Memory B cell (primary cell): ENCODE data around the gene PVALEF.
"Not testable (repeated sequence)": the region's sequence is repeated elsewhere in the genome, so short reads cannot be mapped to it uniquely, and the experiment has no call there.

ENCODE experiments used
- ATAC-seq: fragments of 150-1000 bp; cut with Tn5 transposase; 2 replicates; pipeline ENCODE4 v1.10.0; 2021; ENCODE audit warnings: low read depth, mild to moderate bottlenecking, moderate library complexity
- DNase-seq, 2 donors: peaks; one replicate each; pipeline ENCODE4 v3.0.0; 2022; ENCODE audit warnings: low spot score in 2 of 2
- H3K27ac Mint-ChIP-seq: one replicate; pipeline ENCODE4 v1.8.0; 2022; ENCODE audit warnings: mild to moderate bottlenecking, moderate library complexity, mixed read lengths
- H3K27me3 Mint-ChIP-seq: one replicate; pipeline ENCODE4 v1.8.0; 2022; ENCODE audit warnings: mixed read lengths
- H3K36me3 Mint-ChIP-seq: one replicate; pipeline ENCODE4 v1.8.0; 2022; ENCODE audit warnings: mild to moderate bottlenecking, mixed read lengths
- H3K4me1 Mint-ChIP-seq: one replicate; pipeline ENCODE4 v1.8.0; 2022; ENCODE audit warnings: mixed read lengths
- H3K4me3 Mint-ChIP-seq: one replicate; pipeline ENCODE4 v1.8.0; 2022; ENCODE audit warnings: mild to moderate bottlenecking, moderate library complexity, mixed read lengths
- H3K9me3 Mint-ChIP-seq: one replicate; pipeline ENCODE4 v1.8.0; 2022; ENCODE audit warnings: mixed read lengths

Gene PVALEF

DNA sequence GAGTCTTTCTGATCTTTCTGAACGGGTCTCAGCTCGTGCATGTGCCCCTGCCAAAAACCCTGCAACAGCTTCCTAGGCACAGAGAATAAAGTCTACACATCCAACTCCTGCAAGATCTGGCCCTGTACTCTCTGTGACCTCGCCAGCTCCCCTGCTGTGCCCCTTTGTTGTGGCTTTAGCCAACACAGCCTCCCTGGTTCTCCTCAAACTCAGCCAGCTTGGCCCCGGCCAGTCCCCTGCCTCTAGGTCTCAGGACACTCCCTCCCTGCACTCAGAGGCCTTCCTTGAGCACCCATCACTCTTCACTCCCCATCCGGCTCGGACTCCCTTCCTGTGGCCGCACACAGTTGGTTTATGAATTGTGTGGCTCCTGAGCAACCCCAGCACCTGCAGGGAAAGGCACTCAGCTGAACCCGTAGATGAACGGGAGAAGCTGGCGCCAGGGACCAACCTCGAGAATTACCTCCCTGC lies 56.1 kb downstream of the PVALEF start:
- Mint-ChIP-seq H3K9me3 (no peaks in the 10 kb centered on the region), H3K4me1 (peaks cover 9% of the 10 kb centered on the region), H3K27me3 (no peaks in the 10 kb centered on the region), H3K4me3 (peak overlapping the region; percentile 29), H3K27ac (no peak overlapping the region), H3K36me3 (peaks cover 9% of the 10 kb centered on the region)
- no peak for ATAC-seq
- no peak for DNase-seq

DNA sequence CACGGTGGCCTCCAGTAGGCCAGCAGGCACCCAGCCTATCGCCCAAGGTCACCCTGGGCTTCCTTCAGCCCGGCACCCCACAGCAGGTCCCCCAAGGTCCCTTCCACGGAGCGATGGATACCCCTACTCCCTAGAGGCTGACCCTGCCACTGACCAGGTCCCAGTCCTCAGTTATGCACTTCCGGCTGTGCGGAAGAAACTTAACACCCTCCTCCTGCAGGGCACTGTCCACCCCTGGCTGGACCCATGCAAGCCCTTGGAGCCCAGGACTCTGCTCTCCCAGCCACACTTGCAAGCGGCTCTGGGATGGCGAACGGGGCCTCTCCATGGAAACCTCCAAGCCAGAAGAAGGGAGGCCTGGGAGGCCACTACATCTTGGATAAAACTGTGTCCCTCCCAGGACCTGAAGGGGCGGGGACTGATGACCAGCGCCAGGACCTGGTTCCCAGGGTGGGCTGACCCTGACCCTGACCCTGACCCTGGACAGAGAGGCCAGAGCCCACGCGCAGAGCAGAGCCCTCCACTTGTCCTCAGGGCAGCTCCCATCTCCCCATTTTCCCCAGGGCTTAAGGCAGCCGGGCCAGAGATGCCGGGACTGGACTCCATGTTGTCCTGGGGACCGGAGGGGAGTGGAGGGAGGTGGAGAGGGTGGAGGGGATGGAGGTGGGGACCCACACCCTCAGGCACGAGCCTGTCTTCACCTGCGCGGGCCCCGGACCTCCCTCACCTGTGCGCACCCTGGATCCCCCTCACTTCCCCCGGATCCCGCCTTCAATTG lies 56.7 kb downstream of the PVALEF start:
- DNase-seq (no peak), ATAC-seq (no peak)
- H3K27me3 Mint-ChIP-seq, result no peaks in the 10 kb centered on the region
- H3K27ac Mint-ChIP-seq, result no peak overlapping the region
- peak overlapping the region; percentile 69 for H3K4me3 Mint-ChIP-seq
- H3K36me3 Mint-ChIP-seq, result peaks cover 5% of the 10 kb centered on the region
- no peaks in the 10 kb centered on the region for H3K9me3 Mint-ChIP-seq
- H3K4me1 Mint-ChIP-seq, result peaks cover 9% of the 10 kb centered on the region

DNA sequence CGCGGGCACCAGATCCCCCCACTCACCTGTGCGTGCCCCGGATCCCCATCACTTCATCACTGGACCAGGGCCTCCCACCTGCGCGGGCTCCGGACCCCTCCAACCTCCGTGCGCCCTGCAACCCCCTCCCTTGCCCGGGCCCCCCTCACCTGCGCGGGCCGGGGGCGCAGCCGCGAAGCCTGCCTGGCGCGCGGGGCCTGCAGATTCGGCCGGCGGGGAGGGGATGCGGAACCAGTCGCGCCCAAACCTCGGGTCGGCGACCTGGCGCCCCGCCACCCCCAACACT lies 57.3 kb downstream of the PVALEF start:
- Mint-ChIP-seq H3K36me3 (peaks cover 3% of the 10 kb centered on the region), H3K27ac (no peak overlapping the region), H3K4me3 (peak overlapping the region; percentile 69), H3K9me3 (peaks cover 1% of the 10 kb centered on the region), H3K4me1 (peaks cover 11% of the 10 kb centered on the region), H3K27me3 (no peaks in the 10 kb centered on the region)
- ATAC-seq, result no peak
- no peak for DNase-seq

DNA sequence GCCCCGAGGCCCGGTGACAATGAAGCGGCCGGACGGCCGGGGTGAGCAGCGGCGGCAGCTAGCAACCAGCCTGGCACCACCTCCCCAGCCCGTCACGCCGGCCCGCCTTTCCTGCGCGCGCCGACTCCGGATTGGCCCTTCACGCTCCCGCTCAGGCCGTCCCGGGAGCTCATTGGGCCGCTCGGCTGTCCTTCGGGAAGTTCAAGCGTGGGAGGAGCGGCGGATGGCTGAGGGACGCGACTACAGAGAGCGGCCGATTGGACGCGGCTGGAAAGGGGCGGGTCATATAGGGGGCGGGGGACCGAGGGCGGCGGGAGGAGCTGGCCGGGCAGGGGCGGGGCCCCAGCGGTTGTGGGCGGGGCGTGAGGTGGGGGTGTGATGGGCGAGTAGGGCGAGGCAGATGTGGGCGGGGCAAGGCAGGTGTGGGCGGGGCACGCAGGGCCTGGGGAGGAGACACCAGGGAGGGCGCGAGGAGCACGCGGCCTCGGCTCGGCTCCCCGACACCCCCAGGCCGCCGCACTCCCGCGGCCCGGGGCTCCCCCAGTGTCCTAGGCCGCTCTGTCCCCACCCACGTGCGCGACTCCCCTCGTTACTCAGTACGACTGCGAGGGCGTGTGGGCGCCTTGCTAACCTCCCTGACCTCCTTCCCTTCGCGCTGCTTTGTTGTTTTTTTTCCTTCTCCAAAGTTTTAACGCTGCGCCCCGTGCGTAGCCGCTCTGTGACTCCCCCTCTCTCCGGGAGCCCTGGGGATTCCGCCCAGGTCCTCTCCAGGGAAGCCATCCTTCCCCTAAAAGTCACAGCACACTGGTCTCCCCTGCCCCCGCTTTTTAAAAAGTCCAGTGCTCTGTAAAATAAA lies 57.8 kb downstream of the PVALEF start, which contains the start of gene CEP131:
CEP131 (minus strand) TSS at position 60 of the 856 bp plus-strand sequence. CDS start 2,909 bp downstream, outside the sequence.
- H3K9me3 Mint-ChIP-seq, result peaks cover 3% of the 10 kb centered on the region
- H3K36me3 Mint-ChIP-seq, result peaks cover 3% of the 10 kb centered on the region
- ATAC-seq (peak; percentile 90), DNase-seq (peak; percentile 100)
- H3K4me1 Mint-ChIP-seq, result peaks cover 16% of the 10 kb centered on the region
- H3K4me3 Mint-ChIP-seq, result peak within 1 kb of the TSS; percentile 81
- no peaks in the 10 kb centered on the region for H3K27me3 Mint-ChIP-seq
- peak within 1 kb of the TSS; percentile 79 for H3K27ac Mint-ChIP-seq

DNA sequence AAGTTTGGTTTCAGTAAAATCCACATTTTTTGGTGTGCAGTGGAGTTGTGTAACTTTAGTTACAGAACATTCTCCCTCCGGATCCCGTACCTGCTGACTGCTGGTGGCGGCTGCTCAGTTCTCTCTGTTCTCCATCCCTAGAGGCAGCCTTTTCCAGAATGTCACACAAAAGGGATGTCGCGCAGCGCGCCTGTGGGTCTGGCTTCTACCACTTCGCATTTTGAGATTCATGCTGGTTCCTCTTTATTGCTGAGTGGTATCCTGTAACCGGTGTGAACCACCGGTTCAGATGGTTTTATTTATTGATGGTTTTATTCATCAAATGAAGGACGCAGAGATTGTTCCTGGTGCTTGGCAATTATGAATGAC lies 58.4 kb downstream of the PVALEF start:
- DNase-seq (peak in 1 of 2 donors; percentile 36), ATAC-seq (peak; percentile 14)
- Mint-ChIP-seq H3K36me3 (peaks cover 3% of the 10 kb centered on the region), H3K4me3 (peak overlapping the region; percentile 81), H3K4me1 (peaks cover 21% of the 10 kb centered on the region), H3K9me3 (peaks cover 3% of the 10 kb centered on the region), H3K27me3 (no peaks in the 10 kb centered on the region), H3K27ac (peak overlapping the region; percentile 79)

DNA sequence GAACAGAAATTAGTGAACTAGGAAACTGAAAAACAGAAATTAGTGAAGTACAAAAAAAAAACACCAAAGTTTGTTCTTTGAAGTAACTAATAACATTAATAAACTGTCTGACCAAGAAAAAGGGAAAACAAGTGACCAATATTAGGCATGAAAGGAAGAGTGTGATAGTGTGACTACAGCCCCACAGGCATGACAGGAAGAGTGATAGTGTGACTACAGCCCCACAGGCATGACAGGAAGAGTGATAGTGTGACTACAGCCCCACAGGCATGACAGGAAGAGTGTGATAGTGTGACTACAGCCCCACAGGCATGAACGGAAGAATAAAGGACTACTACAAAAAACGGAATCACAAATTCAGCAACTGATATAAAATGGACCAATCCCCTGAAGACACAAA lies 62.3 kb downstream of the PVALEF start:
- peaks cover 13% of the 10 kb centered on the region for H3K36me3 Mint-ChIP-seq
- H3K4me1 Mint-ChIP-seq, result peaks cover 27% of the 10 kb centered on the region
- H3K9me3 Mint-ChIP-seq, ATAC-seq, H3K27me3 Mint-ChIP-seq, DNase-seq: not testable (repeated sequence)
- peak overlapping the region; percentile 76 for H3K27ac Mint-ChIP-seq
- peak overlapping the region; percentile 67 for H3K4me3 Mint-ChIP-seq

DNA sequence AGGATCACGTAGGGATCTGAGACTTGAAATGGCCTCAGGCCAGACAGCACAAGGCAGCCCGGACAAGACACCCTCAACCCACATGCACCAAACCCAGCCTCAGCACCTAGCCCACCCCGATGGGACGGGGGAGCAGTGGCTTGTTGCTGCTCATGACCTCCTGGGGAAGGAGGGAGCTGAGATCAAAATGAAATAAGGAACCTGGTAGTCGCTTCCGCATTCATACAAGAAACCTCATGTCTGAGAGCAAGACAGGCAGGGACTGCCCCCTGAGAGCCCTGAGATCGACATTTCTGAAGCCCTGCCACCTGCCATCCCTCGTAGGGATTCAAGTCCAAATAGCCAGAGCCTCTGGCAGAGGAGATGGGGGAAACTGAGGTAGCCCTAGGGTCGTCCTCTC lies 63.1 kb downstream of the PVALEF start:
- Mint-ChIP-seq H3K9me3 (peaks cover 3% of the 10 kb centered on the region), H3K4me3 (peak overlapping the region; percentile 67), H3K36me3 (peaks cover 13% of the 10 kb centered on the region), H3K27ac (peak overlapping the region; percentile 76), H3K27me3 (no peaks in the 10 kb centered on the region), H3K4me1 (peaks cover 27% of the 10 kb centered on the region)
- peak; percentile 45 to 58 for DNase-seq
- ATAC-seq, result peak; percentile 92

DNA sequence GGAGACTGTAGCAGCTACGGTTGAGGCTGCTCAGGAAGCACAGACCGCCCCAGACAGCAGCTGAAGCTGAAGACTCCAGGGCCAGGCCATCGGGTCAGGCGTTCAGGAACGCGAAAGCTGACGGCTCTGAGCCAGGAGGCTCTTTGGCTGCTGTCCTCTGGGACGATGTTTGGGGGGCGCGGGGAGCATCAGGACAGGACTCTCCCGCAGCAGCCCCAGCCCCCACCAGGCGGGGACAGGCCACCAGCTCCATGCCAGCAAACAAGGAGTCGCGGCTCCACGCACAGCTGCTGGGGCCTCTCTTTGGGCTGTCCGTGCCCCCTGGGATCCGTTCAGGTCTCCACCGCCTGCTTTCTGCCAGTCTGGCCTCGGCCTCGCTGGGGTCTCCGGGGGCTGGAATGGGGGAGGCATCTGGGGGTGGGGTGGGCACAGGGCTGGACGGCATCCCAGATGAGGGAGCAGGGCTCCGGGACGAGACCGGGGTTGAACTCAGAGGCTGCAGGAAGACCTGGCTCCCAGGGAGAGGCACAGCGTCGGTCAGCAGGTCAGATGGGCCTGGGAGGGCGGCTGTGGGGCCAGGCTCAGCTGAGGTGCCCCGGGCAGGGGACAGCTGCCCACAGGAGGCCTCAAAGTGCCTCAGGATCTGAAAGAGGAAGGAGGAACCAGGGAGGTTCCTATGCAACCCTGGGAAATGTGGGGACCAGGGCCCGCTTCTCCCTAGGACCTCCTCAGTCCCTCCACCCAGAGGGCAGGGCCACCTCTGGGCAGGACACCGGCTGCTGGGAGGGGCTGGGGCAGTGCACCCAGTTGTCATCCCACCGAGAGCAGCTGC lies 63.7 kb downstream of the PVALEF start:
- H3K36me3 Mint-ChIP-seq, result peaks cover 13% of the 10 kb centered on the region

DNA sequence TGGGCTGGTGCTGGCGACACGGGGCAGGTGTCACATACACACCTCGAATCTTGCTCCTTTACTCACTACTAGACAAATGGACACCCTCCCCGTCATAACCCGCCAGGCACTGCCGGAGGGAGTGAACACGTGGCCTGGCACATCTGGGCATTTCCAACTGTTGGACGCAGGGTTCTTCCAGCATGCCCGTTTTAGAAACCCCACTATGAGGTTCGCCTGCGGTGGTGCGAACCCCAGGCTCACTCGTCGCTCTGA lies 64.3 kb downstream of the PVALEF start:
- Mint-ChIP-seq H3K27ac (peak overlapping the region; percentile 25), H3K27me3 (no peaks in the 10 kb centered on the region), H3K4me1 (peaks cover 24% of the 10 kb centered on the region), H3K36me3 (peaks cover 13% of the 10 kb centered on the region), H3K4me3 (peak overlapping the region; percentile 33), H3K9me3 (peaks cover 3% of the 10 kb centered on the region)
- no peak for DNase-seq
- ATAC-seq, result no peak

More for the DNA sequence above, 63.7 kb downstream of the PVALEF start:
- peak; percentile 16 for ATAC-seq
- DNase-seq, result no peak
- Mint-ChIP-seq H3K4me3 (peak overlapping the region; percentile 67), H3K9me3 (peaks cover 3% of the 10 kb centered on the region), H3K27me3 (no peaks in the 10 kb centered on the region), H3K27ac (peak overlapping the region; percentile 76), H3K4me1 (peaks cover 24% of the 10 kb centered on the region)

DNA sequence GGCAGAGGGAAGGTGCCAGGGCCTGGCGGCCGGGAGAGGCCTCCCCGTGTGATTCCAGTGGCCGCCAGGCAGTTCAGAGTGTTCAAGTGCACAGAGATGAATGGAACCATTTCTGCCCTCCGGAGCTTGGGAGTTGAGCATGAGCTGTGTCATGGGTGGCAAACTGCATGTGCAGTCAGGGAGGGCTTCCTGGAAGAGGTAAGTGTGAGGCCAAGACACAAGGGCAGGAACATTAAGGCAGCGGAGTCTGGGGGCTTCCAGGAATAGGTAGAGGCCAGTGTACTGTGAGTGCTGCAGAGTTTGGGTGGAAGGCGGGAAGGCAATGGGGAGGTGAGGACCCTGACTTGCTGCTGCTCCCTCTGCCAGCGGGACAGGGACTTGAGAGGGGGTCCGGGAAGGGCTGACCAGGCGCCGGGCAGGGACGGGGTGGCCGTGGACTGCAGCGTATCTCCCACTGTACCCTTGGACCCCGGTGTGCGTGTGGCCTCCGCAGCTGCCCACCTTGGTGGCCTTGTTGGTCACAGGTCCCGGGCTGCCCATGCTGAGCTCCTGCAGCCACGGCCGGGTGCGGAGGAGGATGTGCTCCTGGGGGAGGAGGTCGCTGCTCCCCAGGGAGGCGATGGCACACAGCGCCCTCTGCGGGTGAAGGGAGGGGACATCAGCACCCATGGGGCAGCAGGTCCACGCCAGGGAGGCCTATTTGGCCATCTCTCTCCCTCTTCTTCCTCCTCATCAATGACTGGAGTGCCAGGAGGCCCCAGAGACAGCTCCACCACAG lies 64.9 kb downstream of the PVALEF start:
- Mint-ChIP-seq H3K27ac (peak overlapping the region; percentile 25), H3K4me1 (peaks cover 31% of the 10 kb centered on the region), H3K27me3 (no peaks in the 10 kb centered on the region), H3K4me3 (no peak overlapping the region), H3K9me3 (peaks cover 3% of the 10 kb centered on the region), H3K36me3 (peaks cover 19% of the 10 kb centered on the region)
- no peak for ATAC-seq
- DNase-seq, result no peak

DNA sequence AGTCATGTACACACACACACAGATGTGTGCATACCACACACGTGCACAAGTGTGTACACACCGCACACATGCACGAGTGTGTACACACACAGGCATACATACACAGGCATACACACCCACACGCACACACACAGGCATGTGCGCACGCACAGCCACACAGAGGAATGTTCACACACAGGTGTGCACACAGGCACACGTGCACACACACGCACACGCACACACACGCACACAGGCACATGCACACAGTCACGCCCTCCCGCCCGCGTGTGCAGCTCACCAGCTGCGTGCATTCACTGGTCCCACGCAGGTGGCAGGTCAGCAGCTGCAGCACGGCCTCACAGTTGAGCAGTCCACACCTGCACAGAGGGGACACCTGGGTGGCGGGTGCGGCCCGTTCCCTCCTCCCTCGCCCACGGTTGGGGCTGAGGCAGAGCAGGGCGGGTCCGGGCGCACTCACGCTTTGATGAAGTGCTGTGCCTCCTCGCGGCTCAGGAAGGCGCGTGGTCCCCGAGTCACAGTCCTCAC lies 65.9 kb downstream of the PVALEF start:
- Mint-ChIP-seq H3K4me1 (peaks cover 33% of the 10 kb centered on the region), H3K27ac (no peak overlapping the region), H3K27me3 (no peaks in the 10 kb centered on the region), H3K4me3 (peak overlapping the region; percentile 25), H3K36me3 (peaks cover 21% of the 10 kb centered on the region), H3K9me3 (peaks cover 3% of the 10 kb centered on the region)
- DNase-seq (no peak), ATAC-seq (no peak)

DNA sequence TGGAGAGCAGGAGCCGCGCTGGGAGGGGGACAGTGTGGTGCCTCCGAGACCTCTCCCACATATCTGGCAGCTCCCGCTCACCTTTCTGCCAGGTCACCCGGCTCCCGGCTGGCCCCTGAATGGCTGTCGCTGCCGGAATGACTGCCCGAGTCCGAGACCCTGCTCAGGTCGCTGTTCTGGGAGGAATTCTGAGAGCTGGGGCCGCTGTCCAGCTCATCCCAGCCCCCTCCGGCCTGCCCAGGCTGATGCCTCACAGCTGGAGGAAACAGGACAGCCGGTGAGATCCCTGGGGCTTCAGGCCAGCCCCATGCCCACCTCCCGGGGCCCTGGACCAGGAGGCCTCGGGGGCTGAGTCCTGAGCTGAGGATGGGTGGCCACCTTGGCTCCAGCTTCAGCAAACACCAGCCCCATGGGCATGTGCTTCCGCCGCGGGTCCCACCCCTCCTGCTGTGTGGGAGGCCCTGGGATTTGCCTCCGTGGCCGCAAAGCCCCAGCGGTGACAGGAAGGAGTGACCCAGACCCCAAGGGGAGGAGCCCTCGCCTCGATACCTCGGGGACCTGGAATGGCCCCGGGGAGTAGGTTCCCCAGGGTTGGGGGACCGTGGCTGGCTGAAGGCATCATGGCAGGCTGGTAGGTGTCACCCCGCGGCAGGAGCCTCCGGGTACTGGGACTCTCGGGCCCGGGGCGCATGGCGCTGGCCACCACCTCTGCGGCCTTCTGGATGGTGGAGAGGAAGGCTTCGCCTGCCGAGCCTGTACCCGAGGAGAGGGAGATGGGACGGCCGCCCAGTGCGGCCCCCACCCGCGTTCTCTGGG lies 66.7 kb downstream of the PVALEF start:
- Mint-ChIP-seq H3K4me1 (peaks cover 34% of the 10 kb centered on the region), H3K27ac (no peak overlapping the region), H3K4me3 (no peak overlapping the region), H3K36me3 (peaks cover 22% of the 10 kb centered on the region), H3K9me3 (peaks cover 3% of the 10 kb centered on the region), H3K27me3 (no peaks in the 10 kb centered on the region)
- ATAC-seq (no peak), DNase-seq (no peak)
